Stimulated activated CD8-positive, alpha-beta memory T cell treated with anti-CD3 and anti-CD28 coated beads, Interleukin-4, amount 100 ng/mL, for 48 hours (primary cell): ENCODE measurements around the gene PRKCA.

Experiments used
- DNase-seq: peaks from one replicate; pipeline ENCODE4 v3.0.0-alpha.2; 2020

The PRKCA gene

DNA sequence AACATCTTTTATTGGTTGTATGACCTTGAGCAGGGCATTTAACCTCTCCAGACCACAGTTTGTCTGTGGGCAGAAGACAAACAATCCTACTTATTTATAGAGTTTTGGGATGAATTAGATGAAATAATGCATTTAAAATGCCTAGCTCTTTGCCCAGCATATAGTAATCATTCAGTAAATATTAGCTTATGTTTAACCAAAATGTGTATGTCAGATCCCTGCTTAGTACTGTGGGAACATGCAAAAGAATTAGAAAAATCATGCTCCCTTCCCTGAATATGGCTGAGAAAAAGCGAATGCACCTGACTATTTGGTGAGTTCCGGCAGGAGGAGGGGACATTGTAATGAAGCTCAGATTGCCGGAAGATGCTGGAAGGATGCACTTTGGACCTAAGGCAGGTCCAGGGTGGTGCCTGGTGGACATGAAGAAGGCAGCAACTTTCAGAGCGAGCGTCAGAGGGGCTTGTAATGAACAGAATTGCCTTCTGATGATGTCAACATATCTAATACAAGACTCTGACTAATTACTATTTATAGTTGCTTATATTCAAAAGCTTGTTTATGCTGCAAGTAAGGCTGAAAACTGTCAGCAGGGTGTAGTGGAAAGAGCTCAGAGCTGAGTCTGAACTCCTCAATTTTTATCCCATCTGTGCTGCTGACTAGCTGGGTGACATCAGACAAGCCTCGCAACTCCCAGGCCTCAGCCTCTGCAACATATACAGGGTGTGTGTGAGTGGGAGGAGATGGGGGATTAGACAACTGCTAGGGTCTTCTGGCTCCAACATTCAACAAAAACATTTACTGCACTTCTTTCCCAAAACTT is 221.2 kb downstream of the PRKCA start:
- DNase-seq: no peak

- DNase-seq: no peak
These were observed 222.5 kb downstream of the PRKCA start for GRCh38 chr17:66524877-66525276.

DNA sequence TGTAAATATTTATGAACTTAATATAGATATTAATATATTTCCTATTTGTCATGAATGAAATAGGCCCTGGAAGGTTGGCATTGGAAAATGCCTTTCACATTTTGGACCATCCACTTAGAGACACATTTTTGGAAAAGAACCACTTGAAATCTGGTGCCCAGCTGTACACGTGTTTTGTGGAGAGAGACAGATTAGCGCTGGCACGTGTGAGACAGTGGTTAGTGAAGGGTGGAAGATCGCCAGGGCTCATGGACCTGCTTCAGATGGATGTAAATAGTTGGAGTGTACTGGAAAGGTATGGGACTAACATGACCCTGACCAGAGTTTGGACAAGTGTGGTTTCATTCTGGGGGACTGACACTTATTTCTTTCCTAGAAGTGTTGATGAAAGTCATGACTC is 222.9 kb downstream of the PRKCA start:
- no peak for DNase-seq

DNA sequence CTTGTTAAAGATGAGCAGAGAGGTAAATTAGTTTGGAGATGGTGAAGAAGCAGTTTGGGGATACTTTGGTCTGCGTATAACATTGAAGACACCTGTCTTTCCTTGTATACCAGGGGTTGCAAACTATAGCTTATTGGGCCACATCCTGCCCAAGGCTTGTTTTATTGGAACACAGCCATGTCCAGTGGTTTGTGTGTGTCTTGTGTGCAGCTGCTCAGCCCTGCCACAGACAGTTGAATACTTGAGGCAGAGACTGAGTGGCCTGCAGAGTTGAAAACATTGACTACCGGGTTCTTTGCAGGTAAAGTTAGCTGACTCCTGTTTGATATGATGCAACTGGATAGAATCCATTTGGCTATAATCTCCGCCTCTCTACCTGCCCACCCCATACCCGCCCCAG is 224.4 kb downstream of the PRKCA start:
- DNase-seq: no peak

GRCh38 chr17:66527335-66527734 is 224.9 kb downstream of the PRKCA start:
- DNase-seq: no peak

DNA sequence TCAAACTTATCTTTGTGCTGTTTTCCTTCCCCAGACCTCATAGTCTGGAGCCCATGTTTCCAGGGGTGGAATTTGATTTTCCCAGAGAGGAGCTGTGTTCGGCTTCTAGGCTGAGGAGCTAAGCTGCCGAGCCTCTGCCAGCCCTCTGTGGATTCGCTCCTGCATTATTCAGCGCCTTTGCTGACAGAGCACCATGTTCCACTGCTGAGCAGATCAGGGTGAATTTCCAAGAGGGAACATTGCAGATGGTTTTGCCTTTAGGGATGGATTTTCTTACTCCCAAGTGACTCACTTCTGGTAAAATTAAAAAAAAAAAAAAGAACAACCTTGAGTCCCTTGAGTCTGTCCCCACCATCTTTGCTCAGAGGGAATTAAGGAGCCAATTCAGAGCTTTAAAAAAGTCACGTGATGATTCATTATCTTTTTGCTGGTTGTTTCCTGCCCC is 229.5 kb downstream of the PRKCA start:
- no peak for DNase-seq

- no peak for DNase-seq
These were observed 231.2 kb downstream of the PRKCA start for GRCh38 chr17:66533572-66533971.

GRCh38 chr17:66533986-66534385 is 231.6 kb downstream of the PRKCA start:
- no peak for DNase-seq

DNA sequence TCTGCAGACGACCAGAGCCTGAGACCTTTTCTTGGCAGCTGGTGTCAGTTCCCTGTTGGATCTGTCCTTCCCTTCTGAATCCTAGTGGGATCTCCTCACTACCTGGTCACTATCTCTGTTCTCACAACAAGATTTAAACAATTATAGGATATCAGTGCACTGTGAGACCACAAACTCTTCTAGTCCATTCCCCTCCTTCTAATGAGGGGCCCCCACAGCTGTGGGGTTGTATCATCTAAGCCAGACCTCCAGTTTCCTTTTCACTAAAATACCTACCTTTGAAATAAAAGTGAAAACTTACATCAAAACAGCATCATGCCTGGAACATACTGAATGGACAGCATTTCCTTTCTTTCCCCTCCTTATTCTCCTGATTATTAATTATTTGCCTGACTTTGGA is 233.2 kb downstream of the PRKCA start:
- DNase-seq: no peak

GRCh38 chr17:66537502-66537901 is 235.1 kb downstream of the PRKCA start:
- DNase-seq: no peak

GRCh38 chr17:66538776-66539175 is 236.4 kb downstream of the PRKCA start:
- no peak for DNase-seq

DNA sequence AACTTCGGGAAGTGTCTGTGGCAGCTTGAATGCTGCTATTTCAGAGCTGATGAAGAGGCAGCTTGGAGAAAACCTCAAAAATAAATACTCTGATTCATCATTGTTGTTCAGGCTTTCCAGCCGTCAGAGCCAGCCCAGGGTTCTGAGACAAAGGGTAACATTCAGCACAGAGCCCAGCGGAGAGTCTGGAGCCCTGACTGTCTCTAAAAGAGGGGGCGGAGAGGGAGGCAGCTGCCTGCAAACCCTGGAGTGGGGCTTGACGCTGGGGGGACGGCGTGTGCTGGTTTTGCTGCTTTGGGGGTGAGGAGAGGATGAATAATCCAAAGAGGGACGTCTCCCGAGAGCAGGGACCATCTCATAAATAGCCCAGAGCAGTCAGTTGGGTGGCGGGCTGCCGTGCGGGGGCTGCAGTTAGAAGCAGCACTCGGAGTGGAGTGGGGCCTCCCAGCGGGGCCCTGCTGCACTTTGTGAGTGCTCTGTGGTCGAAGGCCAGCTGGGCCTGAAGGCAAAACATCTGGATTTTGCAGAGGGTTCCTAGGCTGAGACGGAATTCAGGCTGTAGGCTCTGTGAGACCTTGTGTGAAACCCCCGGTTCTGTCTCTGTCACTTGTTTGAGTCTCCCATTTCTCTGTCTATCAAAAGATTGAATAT is 237.8 kb downstream of the PRKCA start:
- no peak for DNase-seq

DNA sequence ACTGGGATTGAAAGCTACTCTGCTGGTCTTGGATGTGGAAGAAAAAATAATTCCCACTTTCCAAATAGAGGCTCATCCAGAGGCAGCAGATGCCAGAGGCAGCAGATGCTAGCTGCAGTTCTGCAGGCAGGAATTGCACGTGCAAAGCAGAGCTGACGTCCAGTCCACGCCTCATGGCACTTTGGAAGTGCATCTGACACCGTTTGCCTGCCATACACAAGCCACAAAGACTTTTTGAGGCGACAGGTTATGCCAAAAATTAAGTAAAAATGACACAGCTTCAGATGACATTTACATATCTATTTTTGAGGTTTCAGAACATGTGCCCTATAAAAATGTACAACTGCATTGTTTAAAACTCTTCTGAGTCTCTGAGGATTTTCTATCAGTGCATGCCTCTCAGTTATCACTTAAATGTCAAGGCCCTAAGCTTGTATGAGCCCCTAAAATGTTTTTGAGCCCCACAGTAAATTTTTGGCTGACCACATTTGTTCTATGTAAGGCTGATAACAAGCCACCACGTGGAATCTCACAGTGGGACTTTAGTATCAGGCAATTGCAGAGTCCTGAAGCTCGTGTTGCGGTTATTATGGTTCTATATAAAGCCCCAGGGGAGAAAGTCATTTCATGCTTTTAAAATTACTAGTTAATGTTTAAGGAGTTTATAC is 239.2 kb downstream of the PRKCA start:
- DNase-seq: no peak

GRCh38 chr17:66542129-66542966 is 239.9 kb downstream of the PRKCA start:
- DNase-seq: no peak

- no peak for DNase-seq
These were observed 240.6 kb downstream of the PRKCA start for GRCh38 chr17:66542967-66543520.

DNA sequence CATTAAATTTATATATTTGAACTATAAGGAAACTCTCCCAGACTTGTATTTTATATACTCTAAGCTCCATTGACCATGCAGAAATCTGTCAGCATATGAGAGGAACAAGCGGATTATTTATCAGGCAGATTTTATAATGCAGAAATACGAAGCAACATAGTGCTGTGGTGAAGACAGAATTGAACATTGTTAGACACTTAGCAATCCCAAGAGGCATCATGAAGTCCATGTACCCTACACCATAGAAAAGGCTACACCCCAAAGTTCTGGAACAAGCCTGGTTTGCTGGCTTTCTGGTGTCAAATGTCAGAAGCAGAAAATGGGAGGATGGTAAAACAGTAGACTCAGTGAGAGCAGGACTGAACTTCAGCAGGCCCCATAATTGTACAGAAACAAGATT is 241.1 kb downstream of the PRKCA start:
- no peak for DNase-seq

DNA sequence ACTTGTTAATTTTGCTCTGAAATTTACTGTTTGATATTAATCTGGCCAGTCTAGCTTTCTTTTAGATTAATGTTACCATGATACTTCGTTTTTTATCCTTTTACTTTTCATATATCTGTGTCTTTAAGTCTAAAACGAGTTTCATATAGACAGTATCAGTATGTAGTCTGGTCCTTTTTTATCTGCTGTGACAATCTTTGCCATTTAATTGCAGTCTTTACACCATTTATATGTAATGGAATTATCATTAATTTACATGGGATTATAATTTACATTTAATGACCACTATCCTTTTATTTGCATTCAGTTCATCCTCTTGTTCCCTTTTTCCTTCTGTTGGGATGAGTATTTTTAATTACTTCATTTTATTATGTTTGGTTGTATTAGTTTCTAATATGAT is 243.5 kb downstream of the PRKCA start:
- no peak for DNase-seq

- no peak for DNase-seq
These were observed 244.9 kb downstream of the PRKCA start for GRCh38 chr17:66547151-66547865.

DNA sequence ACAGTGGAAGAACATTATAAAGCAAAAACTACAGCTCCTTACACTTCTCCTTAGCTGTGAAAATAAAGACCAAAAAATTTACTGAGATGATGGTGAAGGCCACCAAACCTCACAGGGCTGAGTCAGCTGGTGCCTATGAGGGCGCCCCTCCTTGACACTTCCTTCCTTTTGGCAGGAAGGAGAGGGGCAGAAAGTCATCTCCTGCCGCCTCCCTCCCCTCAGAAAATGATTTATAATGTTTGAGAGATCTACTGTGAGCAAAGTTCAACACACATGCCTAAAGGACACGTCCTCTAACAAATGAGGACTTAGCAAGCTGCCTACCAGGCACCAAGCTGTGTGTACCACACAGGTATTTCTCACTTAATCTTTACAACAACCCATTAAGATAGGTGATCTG is 245.7 kb downstream of the PRKCA start:
- DNase-seq: peak; percentile 61

DNA sequence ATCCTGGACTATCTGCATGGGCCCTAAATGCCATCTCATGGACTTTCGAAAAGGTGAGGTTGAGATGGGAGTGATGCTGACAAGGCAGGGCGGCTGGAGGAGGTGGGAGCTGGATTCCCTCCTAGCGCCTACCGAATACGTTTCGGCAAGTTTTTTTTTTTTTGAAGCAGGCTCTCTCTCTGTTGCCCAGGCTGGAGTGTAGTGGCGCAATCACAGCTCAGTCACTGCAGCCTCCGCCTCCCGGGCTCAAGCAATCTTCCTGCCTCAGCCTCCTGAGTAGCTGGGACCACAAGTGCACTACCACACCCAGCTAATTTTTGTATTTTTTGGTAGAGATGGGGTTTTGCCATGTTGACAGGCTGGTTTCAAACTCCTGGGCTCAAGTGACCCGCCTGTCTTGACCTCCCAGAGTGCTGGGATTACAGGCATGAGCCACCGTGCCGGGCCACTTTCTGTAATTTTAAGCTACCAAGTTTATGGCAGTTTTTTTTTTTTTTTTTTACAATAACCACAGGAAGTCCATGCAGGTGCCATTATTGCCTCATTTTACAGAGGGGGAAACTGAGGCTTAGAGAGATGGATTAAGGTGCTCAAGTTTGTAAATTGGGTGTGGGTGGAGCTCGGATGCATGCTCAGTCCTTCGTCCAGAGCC is 246.4 kb downstream of the PRKCA start:
- no peak for DNase-seq

DNA sequence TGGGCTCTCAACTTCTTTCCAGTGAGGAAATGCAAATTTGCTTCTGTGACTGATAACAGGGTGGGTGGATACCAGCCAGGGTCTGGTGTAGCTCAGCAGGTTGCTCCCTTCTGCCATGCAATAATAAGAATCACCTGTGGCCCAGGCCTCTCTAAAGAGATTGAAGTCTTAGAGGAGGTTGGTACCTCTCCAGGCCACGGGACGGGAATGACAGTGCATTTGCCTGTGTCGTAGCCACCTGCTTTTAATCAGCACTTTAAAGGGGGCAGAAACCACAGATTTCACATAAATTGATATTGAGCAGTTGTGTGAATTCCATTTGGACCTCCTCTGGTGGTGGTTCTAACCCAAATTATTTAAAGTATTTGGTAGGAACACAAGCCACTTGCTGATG is 246.9 kb downstream of the PRKCA start:
- DNase-seq: no peak
